Chondrocyte (in vitro differentiated cells): ENCODE data around the gene DNAH14. TPM values are rescaled to one million over a fixed set of nuclear protein-coding genes. Genes with fewer than 3 reads are reported as not detected.
"Not testable (repeated sequence)": the region's sequence is repeated elsewhere in the genome, so short reads cannot be mapped to it uniquely, and the experiment has no call there.

Experiments used
- DNase-seq: peaks from one replicate; pipeline ENCODE4 v3.0.0; 2021; ENCODE audit warnings: mixed read lengths, low spot score
- H3K27ac Mint-ChIP-seq: one replicate; pipeline ENCODE4 v1.8.0; 2021; ENCODE audit warnings: mild to moderate bottlenecking, moderate library complexity, mixed read lengths; ENCODE audit not compliant: unreplicated experiment
- H3K27me3 Mint-ChIP-seq: 2 replicates; pipeline ENCODE4 v1.8.0; 2021; ENCODE audit warnings: low read depth, mixed read lengths
- H3K36me3 Mint-ChIP-seq: 2 replicates; pipeline ENCODE4 v1.8.0; 2021; ENCODE audit warnings: low read depth, mixed read lengths
- H3K4me1 Mint-ChIP-seq: 2 replicates; pipeline ENCODE4 v1.8.0; 2021; ENCODE audit warnings: low read depth, mild to moderate bottlenecking, mixed read lengths
- H3K4me3 Mint-ChIP-seq: one replicate; pipeline ENCODE4 v1.8.0; 2021; ENCODE audit warnings: mild to moderate bottlenecking, moderate library complexity, mixed read lengths; ENCODE audit not compliant: unreplicated experiment
- H3K9me3 Mint-ChIP-seq: 2 replicates; pipeline ENCODE4 v1.8.0; 2021; ENCODE audit warnings: low read depth, mixed read lengths
- total RNA-seq: library from RNA; stranded (reverse); gene quantifications from 3 replicates; pipeline ENCODE4 v1.2.1, GENCODE V29; 2021
- TF ChIP-seq, protein P1 (sequence below): fragments of 200-600 bp; sonication (generic); IDR thresholded peaks from 2 replicates; pipeline ENCODE4 v1.5.0; 2021; ENCODE audit warnings: antibody characterized with exemption, mild to moderate bottlenecking, moderate library complexity

Gene DNAH14
- total RNA-seq, 1 donor from 2014 or later: 16.0 TPM

- peaks cover 13% of the 10 kb centered on the region for H3K9me3 Mint-ChIP-seq
- H3K27ac Mint-ChIP-seq: no peak overlapping the region
- no peak for DNase-seq
- H3K4me3 Mint-ChIP-seq: no peak overlapping the region
- TF ChIP-seq, protein P1, sequence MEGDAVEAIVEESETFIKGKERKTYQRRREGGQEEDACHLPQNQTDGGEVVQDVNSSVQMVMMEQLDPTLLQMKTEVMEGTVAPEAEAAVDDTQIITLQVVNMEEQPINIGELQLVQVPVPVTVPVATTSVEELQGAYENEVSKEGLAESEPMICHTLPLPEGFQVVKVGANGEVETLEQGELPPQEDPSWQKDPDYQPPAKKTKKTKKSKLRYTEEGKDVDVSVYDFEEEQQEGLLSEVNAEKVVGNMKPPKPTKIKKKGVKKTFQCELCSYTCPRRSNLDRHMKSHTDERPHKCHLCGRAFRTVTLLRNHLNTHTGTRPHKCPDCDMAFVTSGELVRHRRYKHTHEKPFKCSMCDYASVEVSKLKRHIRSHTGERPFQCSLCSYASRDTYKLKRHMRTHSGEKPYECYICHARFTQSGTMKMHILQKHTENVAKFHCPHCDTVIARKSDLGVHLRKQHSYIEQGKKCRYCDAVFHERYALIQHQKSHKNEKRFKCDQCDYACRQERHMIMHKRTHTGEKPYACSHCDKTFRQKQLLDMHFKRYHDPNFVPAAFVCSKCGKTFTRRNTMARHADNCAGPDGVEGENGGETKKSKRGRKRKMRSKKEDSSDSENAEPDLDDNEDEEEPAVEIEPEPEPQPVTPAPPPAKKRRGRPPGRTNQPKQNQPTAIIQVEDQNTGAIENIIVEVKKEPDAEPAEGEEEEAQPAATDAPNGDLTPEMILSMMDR: peak; percentile 85
- peaks cover 9% of the 10 kb centered on the region for H3K36me3 Mint-ChIP-seq
- H3K27me3 Mint-ChIP-seq: no peaks in the 10 kb centered on the region
- H3K4me1 Mint-ChIP-seq: no peaks in the 10 kb centered on the region
These were observed 389.5 kb downstream of the DNAH14 start for GRCh38 chr1:225318706-225319575.

- DNase-seq: no peak
- no peak overlapping the region for H3K27ac Mint-ChIP-seq
- no peaks in the 10 kb centered on the region for H3K4me1 Mint-ChIP-seq
- TF ChIP-seq, protein P1: no peak
- H3K27me3 Mint-ChIP-seq: no peaks in the 10 kb centered on the region
- H3K4me3 Mint-ChIP-seq: no peak overlapping the region
- peaks cover 4% of the 10 kb centered on the region for H3K9me3 Mint-ChIP-seq
- peaks cover 2% of the 10 kb centered on the region for H3K36me3 Mint-ChIP-seq
These were observed 390.4 kb downstream of the DNAH14 start for GRCh38 chr1:225319871-225320270.

GRCh38 chr1:225321784-225322183 is 392.3 kb downstream of the DNAH14 start:
- TF ChIP-seq, protein P1: no peak
- no peaks in the 10 kb centered on the region for H3K27me3 Mint-ChIP-seq
- no peak overlapping the region for H3K27ac Mint-ChIP-seq
- H3K9me3 Mint-ChIP-seq: no peaks in the 10 kb centered on the region
- no peaks in the 10 kb centered on the region for H3K4me1 Mint-ChIP-seq
- no peak overlapping the region for H3K4me3 Mint-ChIP-seq
- no peak for DNase-seq
- peaks cover 1% of the 10 kb centered on the region for H3K36me3 Mint-ChIP-seq

- H3K27me3 Mint-ChIP-seq: no peaks in the 10 kb centered on the region
- peaks cover 4% of the 10 kb centered on the region for H3K36me3 Mint-ChIP-seq
- no peak for DNase-seq
- no peaks in the 10 kb centered on the region for H3K4me1 Mint-ChIP-seq
- no peak overlapping the region for H3K27ac Mint-ChIP-seq
- H3K4me3 Mint-ChIP-seq: no peak overlapping the region
- TF ChIP-seq, protein P1: no peak
- H3K9me3 Mint-ChIP-seq: peaks cover 7% of the 10 kb centered on the region
These were observed 399.6 kb downstream of the DNAH14 start for GRCh38 chr1:225329041-225329440.

DNA sequence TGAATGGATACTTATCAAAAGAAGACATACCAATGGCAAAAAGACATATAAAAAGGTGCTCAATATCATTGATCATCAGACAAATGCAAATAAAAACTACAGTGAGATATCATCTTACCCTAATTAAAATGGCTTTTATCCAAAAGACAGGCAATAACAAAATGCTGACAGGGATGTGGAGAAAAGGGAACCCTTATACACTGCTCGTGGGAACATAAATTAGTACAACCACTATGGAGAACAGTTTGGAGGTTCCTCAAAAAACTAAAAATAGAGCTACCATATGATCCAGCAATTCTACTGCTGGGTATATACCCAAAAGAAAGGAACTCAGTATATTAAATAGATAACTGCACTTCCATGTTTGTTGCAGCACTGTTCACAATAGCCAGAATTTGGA is 400.5 kb downstream of the DNAH14 start:
- DNase-seq, H3K27me3 Mint-ChIP-seq, H3K4me3 Mint-ChIP-seq, H3K4me1 Mint-ChIP-seq, H3K27ac Mint-ChIP-seq, H3K36me3 Mint-ChIP-seq, H3K9me3 Mint-ChIP-seq: not testable (repeated sequence)

DNA sequence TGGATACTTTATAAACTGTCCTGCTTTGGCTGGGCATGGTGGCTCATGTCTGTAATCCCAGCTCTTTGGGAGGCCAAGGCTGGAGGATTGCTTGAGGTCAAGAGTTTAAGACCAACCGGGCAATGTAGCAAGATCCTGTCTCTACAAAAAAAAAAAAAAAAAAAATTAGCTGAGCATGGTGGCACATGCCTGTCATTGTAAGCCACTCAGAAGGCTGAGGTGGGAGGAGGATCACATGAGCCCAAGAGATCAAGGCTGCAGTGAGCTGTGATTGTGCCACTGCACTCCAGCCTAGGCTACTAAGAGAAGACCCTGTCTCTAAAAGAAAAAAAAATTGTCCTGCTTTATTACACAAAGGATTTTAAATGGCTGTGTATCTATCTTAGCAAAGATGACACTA is 403.2 kb downstream of the DNAH14 start:
- Mint-ChIP-seq H3K9me3 (peaks cover 4% of the 10 kb centered on the region), H3K4me1 (no peaks in the 10 kb centered on the region), H3K27me3 (no peaks in the 10 kb centered on the region), H3K36me3 (peaks cover 2% of the 10 kb centered on the region), H3K27ac (no peak overlapping the region), H3K4me3 (no peak overlapping the region)
- no peak for DNase-seq
- TF ChIP-seq, protein P1: no peak

- H3K4me1 Mint-ChIP-seq, H3K27ac Mint-ChIP-seq, H3K27me3 Mint-ChIP-seq, H3K36me3 Mint-ChIP-seq, DNase-seq, H3K4me3 Mint-ChIP-seq, H3K9me3 Mint-ChIP-seq: not testable (repeated sequence)
These were observed 405.8 kb downstream of the DNAH14 start for GRCh38 chr1:225335098-225335778.
